Neural cell (in vitro differentiated cells): ENCODE measurements around the gene TRAPPC4.
A peak's percentile ranks its signal among the peaks of the same experiment; 100 is the strongest.

Experiments
- EP300 ChIP-seq: fragments of 450-650 bp; conservative IDR thresholded peaks from 2 replicates; pipeline ENCODE4 v1.6.1; 2014; ENCODE audit warnings: antibody characterized with exemption, mild to moderate bottlenecking, moderate library complexity; ENCODE audit not compliant: poor library complexity, severe bottlenecking
- EZH2 ChIP-seq: fragments of 200-600, 300-800 bp; shearing (Covaris generic), sonication (generic); IDR thresholded peaks from 2 replicates; pipeline ENCODE4 v1.6.1; 2014; ENCODE audit warnings: antibody characterized with exemption, low read length, borderline replicate concordance, mild to moderate bottlenecking; ENCODE audit not compliant: insufficient read depth, poor library complexity, severe bottlenecking
- POLR2AphosphoS5 ChIP-seq: IDR thresholded peaks from 2 replicates; pipeline ENCODE4 v1.6.1; 2012
- TAF1 ChIP-seq: IDR thresholded peaks from 2 replicates; pipeline ENCODE4 v1.6.1; 2012; ENCODE audit warnings: low read depth
- TF ChIP-seq, protein P1 (sequence below): fragments of 450-650 bp; IDR thresholded peaks from 2 replicates; pipeline ENCODE4 v1.5.1; 2014; ENCODE audit warnings: antibody characterized with exemption, mild to moderate bottlenecking, moderate library complexity; ENCODE audit not compliant: poor library complexity, severe bottlenecking
- TF ChIP-seq, protein P2 (sequence below): IDR thresholded peaks from 2 replicates; pipeline ENCODE4 v1.6.1; 2012; ENCODE audit warnings: borderline replicate concordance

DNA sequence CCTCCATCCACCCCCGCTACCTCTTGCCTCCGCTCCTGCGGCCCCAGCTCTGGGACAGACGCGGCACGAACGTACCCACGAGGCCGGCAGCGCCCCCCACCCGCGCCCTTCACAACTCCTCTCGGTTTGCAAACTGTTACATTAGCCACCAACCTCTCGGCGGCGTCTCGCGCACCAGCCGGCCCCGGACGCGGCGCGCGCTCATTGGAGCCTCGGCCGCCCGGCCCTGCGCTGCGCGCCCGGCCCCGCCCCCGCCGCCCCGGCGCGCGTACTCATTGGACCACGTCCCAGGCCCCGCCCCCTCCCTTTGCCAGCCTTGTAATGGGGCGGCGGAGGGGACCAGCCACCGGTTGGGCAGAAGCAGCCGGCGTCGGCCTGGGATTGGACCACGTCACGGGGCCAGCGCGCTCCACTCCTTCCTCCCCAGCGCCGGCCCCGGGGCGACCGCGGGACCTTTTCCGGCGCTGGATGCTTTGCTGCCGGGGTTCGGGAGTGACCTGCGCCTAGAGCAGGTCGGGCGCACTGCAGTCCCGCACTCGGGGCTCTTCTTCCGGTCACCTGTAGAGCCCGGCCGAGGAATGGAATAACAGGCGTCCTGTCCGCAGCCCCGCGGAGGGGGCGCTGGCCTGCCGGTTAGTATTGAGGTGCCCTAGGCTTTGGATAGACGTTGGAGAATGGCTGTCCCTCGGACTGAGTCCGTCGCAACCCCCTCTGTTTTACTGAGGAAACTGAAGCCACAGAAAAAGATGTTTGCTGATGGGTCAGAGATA lies 38.6 kb downstream of the TRAPPC4 start, which contains the start of gene HYOU1:
- TF ChIP-seq, protein P1, sequence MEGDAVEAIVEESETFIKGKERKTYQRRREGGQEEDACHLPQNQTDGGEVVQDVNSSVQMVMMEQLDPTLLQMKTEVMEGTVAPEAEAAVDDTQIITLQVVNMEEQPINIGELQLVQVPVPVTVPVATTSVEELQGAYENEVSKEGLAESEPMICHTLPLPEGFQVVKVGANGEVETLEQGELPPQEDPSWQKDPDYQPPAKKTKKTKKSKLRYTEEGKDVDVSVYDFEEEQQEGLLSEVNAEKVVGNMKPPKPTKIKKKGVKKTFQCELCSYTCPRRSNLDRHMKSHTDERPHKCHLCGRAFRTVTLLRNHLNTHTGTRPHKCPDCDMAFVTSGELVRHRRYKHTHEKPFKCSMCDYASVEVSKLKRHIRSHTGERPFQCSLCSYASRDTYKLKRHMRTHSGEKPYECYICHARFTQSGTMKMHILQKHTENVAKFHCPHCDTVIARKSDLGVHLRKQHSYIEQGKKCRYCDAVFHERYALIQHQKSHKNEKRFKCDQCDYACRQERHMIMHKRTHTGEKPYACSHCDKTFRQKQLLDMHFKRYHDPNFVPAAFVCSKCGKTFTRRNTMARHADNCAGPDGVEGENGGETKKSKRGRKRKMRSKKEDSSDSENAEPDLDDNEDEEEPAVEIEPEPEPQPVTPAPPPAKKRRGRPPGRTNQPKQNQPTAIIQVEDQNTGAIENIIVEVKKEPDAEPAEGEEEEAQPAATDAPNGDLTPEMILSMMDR: peak; percentile 53
- TF ChIP-seq TAF1 (peak; percentile 37), EP300 (peak; percentile 20), EZH2 (no peak), POLR2AphosphoS5 (peak; percentile 64)
- TF ChIP-seq, protein P2, sequence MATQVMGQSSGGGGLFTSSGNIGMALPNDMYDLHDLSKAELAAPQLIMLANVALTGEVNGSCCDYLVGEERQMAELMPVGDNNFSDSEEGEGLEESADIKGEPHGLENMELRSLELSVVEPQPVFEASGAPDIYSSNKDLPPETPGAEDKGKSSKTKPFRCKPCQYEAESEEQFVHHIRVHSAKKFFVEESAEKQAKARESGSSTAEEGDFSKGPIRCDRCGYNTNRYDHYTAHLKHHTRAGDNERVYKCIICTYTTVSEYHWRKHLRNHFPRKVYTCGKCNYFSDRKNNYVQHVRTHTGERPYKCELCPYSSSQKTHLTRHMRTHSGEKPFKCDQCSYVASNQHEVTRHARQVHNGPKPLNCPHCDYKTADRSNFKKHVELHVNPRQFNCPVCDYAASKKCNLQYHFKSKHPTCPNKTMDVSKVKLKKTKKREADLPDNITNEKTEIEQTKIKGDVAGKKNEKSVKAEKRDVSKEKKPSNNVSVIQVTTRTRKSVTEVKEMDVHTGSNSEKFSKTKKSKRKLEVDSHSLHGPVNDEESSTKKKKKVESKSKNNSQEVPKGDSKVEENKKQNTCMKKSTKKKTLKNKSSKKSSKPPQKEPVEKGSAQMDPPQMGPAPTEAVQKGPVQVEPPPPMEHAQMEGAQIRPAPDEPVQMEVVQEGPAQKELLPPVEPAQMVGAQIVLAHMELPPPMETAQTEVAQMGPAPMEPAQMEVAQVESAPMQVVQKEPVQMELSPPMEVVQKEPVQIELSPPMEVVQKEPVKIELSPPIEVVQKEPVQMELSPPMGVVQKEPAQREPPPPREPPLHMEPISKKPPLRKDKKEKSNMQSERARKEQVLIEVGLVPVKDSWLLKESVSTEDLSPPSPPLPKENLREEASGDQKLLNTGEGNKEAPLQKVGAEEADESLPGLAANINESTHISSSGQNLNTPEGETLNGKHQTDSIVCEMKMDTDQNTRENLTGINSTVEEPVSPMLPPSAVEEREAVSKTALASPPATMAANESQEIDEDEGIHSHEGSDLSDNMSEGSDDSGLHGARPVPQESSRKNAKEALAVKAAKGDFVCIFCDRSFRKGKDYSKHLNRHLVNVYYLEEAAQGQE: no peak
